Activated CD8-positive, alpha-beta memory T cell treated with anti-CD3 and anti-CD28 coated beads, Interleukin-2, amount 50 U/mL, for 1 hour (primary cell): ENCODE results near the gene RIMS3.

Experiments
- DNase-seq: peaks from one replicate; pipeline ENCODE4 v3.0.0-alpha.2; 2020; ENCODE audit errors: extremely low read depth

The RIMS3 gene

GRCh38 chr1:40653851-40654537 lies 11.5 kb downstream of the RIMS3 start:
- DNase-seq = no peak

- no peak for DNase-seq
These were observed 12.5 kb downstream of the RIMS3 start for GRCh38 chr1:40652979-40653378.

GRCh38 chr1:40652468-40652867 lies 13.0 kb downstream of the RIMS3 start:
- DNase-seq = no peak

GRCh38 chr1:40651138-40651857 lies 14.2 kb downstream of the RIMS3 start:
- DNase-seq = no peak

- no peak for DNase-seq
These were observed 15.4 kb downstream of the RIMS3 start for GRCh38 chr1:40650075-40650474.

- DNase-seq = no peak
These were observed 15.9 kb downstream of the RIMS3 start for GRCh38 chr1:40649592-40649930.

GRCh38 chr1:40648928-40649591 lies 16.4 kb downstream of the RIMS3 start:
- DNase-seq = no peak

GRCh38 chr1:40648200-40648599 lies 17.3 kb downstream of the RIMS3 start:
- no peak for DNase-seq

- no peak for DNase-seq
These were observed 19.2 kb downstream of the RIMS3 start for GRCh38 chr1:40646315-40646714.

- no peak for DNase-seq
These were observed 20.3 kb downstream of the RIMS3 start for GRCh38 chr1:40645118-40645680.

GRCh38 chr1:40641601-40642242 lies 23.8 kb downstream of the RIMS3 start:
- DNase-seq = no peak

- DNase-seq = no peak
These were observed 25.0 kb downstream of the RIMS3 start for GRCh38 chr1:40640314-40641076.

- DNase-seq = no peak
These were observed 27.1 kb downstream of the RIMS3 start for GRCh38 chr1:40638097-40639036.

GRCh38 chr1:40637470-40638007 lies 27.9 kb downstream of the RIMS3 start:
- DNase-seq = no peak

- DNase-seq = no peak
These were observed 28.7 kb downstream of the RIMS3 start for GRCh38 chr1:40636777-40637176.

GRCh38 chr1:40635763-40636500 lies 29.6 kb downstream of the RIMS3 start:
- DNase-seq = no peak

GRCh38 chr1:40634901-40635655 lies 30.4 kb downstream of the RIMS3 start:
- no peak for DNase-seq

- DNase-seq = no peak
These were observed 31.5 kb downstream of the RIMS3 start for GRCh38 chr1:40633931-40634376.

- no peak for DNase-seq
These were observed 32.0 kb downstream of the RIMS3 start for GRCh38 chr1:40633523-40633922.
